ENCODE results near the gene CEMP1. TPM values are rescaled to one million over a fixed set of nuclear protein-coding genes. Genes with fewer than 3 reads are reported as not detected.
A peak's percentile ranks its signal among the peaks of the same experiment; 100 is the strongest.

Gene CEMP1
- total RNA-seq, 3 donors from 2014 or later: 0.89 to 1.2 TPM; not detected in 1

GRCh38 chr16:2530629-2531318 is 434 bp downstream of the CEMP1 start:
- peak in 2 of 3 donors; percentile 57 to 62 for DNase-seq
- no peak for TF ChIP-seq CTCF (IDR thresholded peaks at IDR 0.05)
- H3K4me3 ChIP-seq: no peak overlapping the region

GRCh38 chr16:2529961-2530628 is 1.1 kb downstream of the CEMP1 start:
- Histone ChIP-seq H3K9me3 (no peaks in the 10 kb centered on the region), H3K36me3 (ENCODE audit: low read depth) (no peaks in the 10 kb centered on the region), H3K4me1 (ENCODE audit: low read depth) (peaks cover 3% of the 10 kb centered on the region), H3K4me3 (no peak overlapping the region)
- no peak for TF ChIP-seq CTCF (IDR thresholded peaks at IDR 0.05)
- ATAC-seq (no peak), DNase-seq (peak in 2 of 3 donors; percentile 37 to 54)
- intact Hi-C loops (cut with DNase I, micrococcal nuclease): no loop called here

More at GRCh38 chr16:2530629-2531318, 434 bp downstream of the CEMP1 start:
- no peaks in the 10 kb centered on the region for H3K9me3 ChIP-seq
- no peaks in the 10 kb centered on the region for H3K36me3 ChIP-seq (ENCODE audit: low read depth)
- intact Hi-C loops (cut with DNase I, micrococcal nuclease): no loop called here
- H3K4me1 ChIP-seq (ENCODE audit: low read depth): peaks cover 3% of the 10 kb centered on the region
- no peak for ATAC-seq

- Histone ChIP-seq H3K9me3 (no peaks in the 10 kb centered on the region), H3K4me3 (no peak overlapping the region), H3K4me1 (ENCODE audit: low read depth) (peaks cover 4% of the 10 kb centered on the region), H3K36me3 (ENCODE audit: low read depth) (no peaks in the 10 kb centered on the region)
- DNase-seq: peak in 2 of 3 donors; percentile 41 to 59
- ATAC-seq: no peak
- no peak for TF ChIP-seq CTCF (IDR thresholded peaks at IDR 0.05)
- intact Hi-C loops (cut with DNase I, micrococcal nuclease): no loop called here
These were observed 1.9 kb downstream of the CEMP1 start for GRCh38 chr16:2529061-2529931.

- Histone ChIP-seq H3K9me3 (no peaks in the 10 kb centered on the region), H3K36me3 (ENCODE audit: low read depth) (no peaks in the 10 kb centered on the region), H3K4me1 (ENCODE audit: low read depth) (peaks cover 13% of the 10 kb centered on the region), H3K4me3 (no peak overlapping the region)
- ATAC-seq (no peak), DNase-seq (peak in 2 of 3 donors; percentile 30 to 58)
- TF ChIP-seq CTCF (IDR thresholded peaks at IDR 0.05): no peak
- intact Hi-C loops (cut with DNase I, micrococcal nuclease): no loop called here
These were observed 2.8 kb downstream of the CEMP1 start for GRCh38 chr16:2528161-2529060.

GRCh38 chr16:2527784-2528100 is 3.5 kb downstream of the CEMP1 start:
- Histone ChIP-seq H3K36me3 (ENCODE audit: low read depth) (no peaks in the 10 kb centered on the region), H3K9me3 (no peaks in the 10 kb centered on the region), H3K4me1 (ENCODE audit: low read depth) (peaks cover 16% of the 10 kb centered on the region), H3K4me3 (no peak overlapping the region)
- no peak for TF ChIP-seq CTCF (IDR thresholded peaks at IDR 0.05)
- no peak for ATAC-seq
- peak in 2 of 3 donors; percentile 31 to 58 for DNase-seq
- intact Hi-C loops (cut with DNase I, micrococcal nuclease): no loop called here

Data from mucosa of descending colon (tissue), 3 donors.